Measurements from ENCODE around the gene ANKK1. TPM values are rescaled to one million over a fixed set of nuclear protein-coding genes. Genes with fewer than 3 reads are reported as not detected.

Gene ANKK1
- total RNA-seq, 1 donor from 2014 or later: 0.41 TPM

- H3K4me1 Mint-ChIP-seq (ENCODE audit: low read depth): peaks cover 1% of the 10 kb centered on the region
- H3K9me3 Mint-ChIP-seq (ENCODE audit: low read depth): no peaks in the 10 kb centered on the region
- peaks cover 4% of the 10 kb centered on the region for H3K27me3 Mint-ChIP-seq
- no peak overlapping the region for H3K4me3 Mint-ChIP-seq (ENCODE audit: low read depth)
- H3K27ac Mint-ChIP-seq: no peak overlapping the region
- TF ChIP-seq, protein P1, sequence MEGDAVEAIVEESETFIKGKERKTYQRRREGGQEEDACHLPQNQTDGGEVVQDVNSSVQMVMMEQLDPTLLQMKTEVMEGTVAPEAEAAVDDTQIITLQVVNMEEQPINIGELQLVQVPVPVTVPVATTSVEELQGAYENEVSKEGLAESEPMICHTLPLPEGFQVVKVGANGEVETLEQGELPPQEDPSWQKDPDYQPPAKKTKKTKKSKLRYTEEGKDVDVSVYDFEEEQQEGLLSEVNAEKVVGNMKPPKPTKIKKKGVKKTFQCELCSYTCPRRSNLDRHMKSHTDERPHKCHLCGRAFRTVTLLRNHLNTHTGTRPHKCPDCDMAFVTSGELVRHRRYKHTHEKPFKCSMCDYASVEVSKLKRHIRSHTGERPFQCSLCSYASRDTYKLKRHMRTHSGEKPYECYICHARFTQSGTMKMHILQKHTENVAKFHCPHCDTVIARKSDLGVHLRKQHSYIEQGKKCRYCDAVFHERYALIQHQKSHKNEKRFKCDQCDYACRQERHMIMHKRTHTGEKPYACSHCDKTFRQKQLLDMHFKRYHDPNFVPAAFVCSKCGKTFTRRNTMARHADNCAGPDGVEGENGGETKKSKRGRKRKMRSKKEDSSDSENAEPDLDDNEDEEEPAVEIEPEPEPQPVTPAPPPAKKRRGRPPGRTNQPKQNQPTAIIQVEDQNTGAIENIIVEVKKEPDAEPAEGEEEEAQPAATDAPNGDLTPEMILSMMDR (IDR thresholded peaks at IDR 0.05; ENCODE audit: unreplicated experiment): no peak
- no peaks in the 10 kb centered on the region for H3K36me3 Mint-ChIP-seq (ENCODE audit: insufficient read depth)
- DNase-seq (ENCODE audit: low spot score, unreplicated experiment): no peak
Observed at GRCh38 chr11:113426686-113427085, 39.1 kb downstream of the ANKK1 start.

- H3K4me3 Mint-ChIP-seq (ENCODE audit: low read depth): no peak overlapping the region
- H3K27ac Mint-ChIP-seq: no peak overlapping the region
- no peaks in the 10 kb centered on the region for H3K36me3 Mint-ChIP-seq (ENCODE audit: insufficient read depth)
- no peaks in the 10 kb centered on the region for H3K9me3 Mint-ChIP-seq (ENCODE audit: low read depth)
- DNase-seq (ENCODE audit: low spot score, unreplicated experiment): no peak
- peaks cover 1% of the 10 kb centered on the region for H3K4me1 Mint-ChIP-seq (ENCODE audit: low read depth)
- peaks cover 19% of the 10 kb centered on the region for H3K27me3 Mint-ChIP-seq
- TF ChIP-seq, protein P1 (IDR thresholded peaks at IDR 0.05; ENCODE audit: unreplicated experiment): no peak
Observed at GRCh38 chr11:113431746-113432145, 44.2 kb downstream of the ANKK1 start.

GRCh38 chr11:113435190-113435968, 47.8 kb downstream of the ANKK1 start:
- Mint-ChIP-seq H3K36me3 (ENCODE audit: insufficient read depth) (no peaks in the 10 kb centered on the region), H3K9me3 (ENCODE audit: low read depth) (no peaks in the 10 kb centered on the region), H3K27me3 (peaks cover 19% of the 10 kb centered on the region), H3K4me3 (ENCODE audit: low read depth) (no peak overlapping the region), H3K4me1 (ENCODE audit: low read depth) (no peaks in the 10 kb centered on the region), H3K27ac (no peak overlapping the region)
- TF ChIP-seq, protein P1 (IDR thresholded peaks at IDR 0.05; ENCODE audit: unreplicated experiment): no peak
- no peak for DNase-seq (ENCODE audit: low spot score, unreplicated experiment)

- TF ChIP-seq, protein P1 (IDR thresholded peaks at IDR 0.05; ENCODE audit: unreplicated experiment): no peak
- H3K36me3 Mint-ChIP-seq (ENCODE audit: insufficient read depth): no peaks in the 10 kb centered on the region
- H3K4me1 Mint-ChIP-seq (ENCODE audit: low read depth): no peaks in the 10 kb centered on the region
- H3K27me3 Mint-ChIP-seq: peaks cover 15% of the 10 kb centered on the region
- H3K4me3 Mint-ChIP-seq (ENCODE audit: low read depth): no peak overlapping the region
- no peak overlapping the region for H3K27ac Mint-ChIP-seq
- DNase-seq (ENCODE audit: low spot score, unreplicated experiment): no peak
- H3K9me3 Mint-ChIP-seq (ENCODE audit: low read depth): no peaks in the 10 kb centered on the region
Observed at GRCh38 chr11:113436672-113437252, 49.2 kb downstream of the ANKK1 start.

GRCh38 chr11:113440816-113441215, 53.2 kb downstream of the ANKK1 start:
- H3K4me1 Mint-ChIP-seq (ENCODE audit: low read depth): no peaks in the 10 kb centered on the region
- H3K27ac Mint-ChIP-seq: no peak overlapping the region
- TF ChIP-seq, protein P1 (IDR thresholded peaks at IDR 0.05; ENCODE audit: unreplicated experiment): no peak
- no peak overlapping the region for H3K4me3 Mint-ChIP-seq (ENCODE audit: low read depth)
- peaks cover 12% of the 10 kb centered on the region for H3K27me3 Mint-ChIP-seq
- H3K9me3 Mint-ChIP-seq (ENCODE audit: low read depth): no peaks in the 10 kb centered on the region
- no peaks in the 10 kb centered on the region for H3K36me3 Mint-ChIP-seq (ENCODE audit: insufficient read depth)
- no peak for DNase-seq (ENCODE audit: low spot score, unreplicated experiment)
